Glutamatergic neuron (in vitro differentiated cells): ENCODE results near the gene MYBPH. TPM values are rescaled to one million over a fixed set of nuclear protein-coding genes. Genes with fewer than 3 reads are reported as not detected.
A peak's percentile ranks its signal among the peaks of the same experiment; 100 is the strongest.

ENCODE experiments used
- DNase-seq: peaks from one replicate; pipeline ENCODE4 v3.0.0; 2022
- H3K27ac Mint-ChIP-seq: one replicate; pipeline ENCODE4 v1.8.0; 2020; ENCODE audit warnings: mild to moderate bottlenecking, mixed read lengths, inconsistent platforms; ENCODE audit not compliant: unreplicated experiment
- H3K27me3 Mint-ChIP-seq: one replicate; pipeline ENCODE4 v1.8.0; 2020; ENCODE audit warnings: mild to moderate bottlenecking, moderate library complexity, mixed read lengths, inconsistent platforms; ENCODE audit not compliant: unreplicated experiment
- H3K36me3 Mint-ChIP-seq: one replicate; pipeline ENCODE4 v1.8.0; 2020; ENCODE audit warnings: mild to moderate bottlenecking, mixed read lengths, inconsistent platforms; ENCODE audit not compliant: unreplicated experiment
- H3K4me1 Mint-ChIP-seq: one replicate; pipeline ENCODE4 v1.8.0; 2020; ENCODE audit warnings: mild to moderate bottlenecking, low read depth, mixed read lengths, inconsistent platforms; ENCODE audit not compliant: unreplicated experiment
- H3K4me3 Mint-ChIP-seq: one replicate; pipeline ENCODE4 v1.8.0; 2020; ENCODE audit warnings: mild to moderate bottlenecking, mixed read lengths, inconsistent platforms; ENCODE audit not compliant: unreplicated experiment
- H3K9me3 Mint-ChIP-seq: one replicate; pipeline ENCODE4 v1.8.0; 2020; ENCODE audit warnings: mild to moderate bottlenecking, moderate library complexity, mixed read lengths, inconsistent platforms; ENCODE audit not compliant: unreplicated experiment
- total RNA-seq: library from RNA; stranded (reverse); fragmentation: NEBNext Ultra II Directional; extraction: Animal tissue kit (Norgen Biotek cat#: 25700); gene quantifications from one replicate; pipeline ENCODE4 v1.2.1, GENCODE V29; 2021; ENCODE audit not compliant: unreplicated experiment
- TF ChIP-seq, protein P1 (sequence below): fragments of 200-600 bp; sonication (generic); IDR thresholded peaks from one replicate; pipeline ENCODE4 v1.5.0; 2021; ENCODE audit not compliant: partially characterized antibody, unreplicated experiment

Gene MYBPH
- total RNA-seq, 1 donor from 2014 or later, result not detected

DNA sequence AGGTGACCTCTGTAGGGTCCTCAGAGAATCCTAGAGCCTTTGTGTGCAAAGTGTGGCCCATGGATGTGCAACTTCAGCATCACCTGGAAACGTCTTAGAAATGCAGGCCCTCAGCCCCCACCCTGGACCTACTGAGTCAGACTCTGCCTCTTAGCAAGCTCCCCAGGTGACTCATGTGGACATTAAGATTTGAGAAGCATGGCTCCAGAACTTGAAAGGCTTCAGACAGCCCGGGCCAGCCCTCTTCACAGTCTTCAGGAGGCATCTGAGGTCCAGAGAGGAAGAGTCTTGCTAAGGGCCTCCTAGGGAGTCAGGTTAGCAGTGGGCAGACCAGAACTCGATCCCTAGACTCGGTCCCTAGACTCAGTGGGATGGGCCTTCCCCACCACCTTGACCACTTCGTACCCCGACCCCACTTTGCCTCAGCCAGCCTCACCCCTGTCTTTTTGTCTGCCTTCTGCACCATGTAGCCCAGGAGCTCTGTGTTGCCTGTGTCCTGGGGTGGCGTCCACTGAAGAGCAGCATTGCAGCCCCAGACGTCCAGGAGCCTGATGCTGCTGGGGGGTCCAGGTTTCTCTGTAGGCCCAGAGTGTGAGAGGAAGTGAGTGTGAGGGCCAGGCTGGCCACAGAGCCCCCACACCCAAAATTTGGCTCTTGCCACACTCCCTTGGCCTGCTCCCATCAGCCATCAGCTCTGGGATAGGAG is 4.8 kb downstream of the MYBPH start:
- H3K27me3 Mint-ChIP-seq, result peaks cover 6% of the 10 kb centered on the region
- H3K27ac Mint-ChIP-seq, result no peak overlapping the region
- TF ChIP-seq, protein P1, sequence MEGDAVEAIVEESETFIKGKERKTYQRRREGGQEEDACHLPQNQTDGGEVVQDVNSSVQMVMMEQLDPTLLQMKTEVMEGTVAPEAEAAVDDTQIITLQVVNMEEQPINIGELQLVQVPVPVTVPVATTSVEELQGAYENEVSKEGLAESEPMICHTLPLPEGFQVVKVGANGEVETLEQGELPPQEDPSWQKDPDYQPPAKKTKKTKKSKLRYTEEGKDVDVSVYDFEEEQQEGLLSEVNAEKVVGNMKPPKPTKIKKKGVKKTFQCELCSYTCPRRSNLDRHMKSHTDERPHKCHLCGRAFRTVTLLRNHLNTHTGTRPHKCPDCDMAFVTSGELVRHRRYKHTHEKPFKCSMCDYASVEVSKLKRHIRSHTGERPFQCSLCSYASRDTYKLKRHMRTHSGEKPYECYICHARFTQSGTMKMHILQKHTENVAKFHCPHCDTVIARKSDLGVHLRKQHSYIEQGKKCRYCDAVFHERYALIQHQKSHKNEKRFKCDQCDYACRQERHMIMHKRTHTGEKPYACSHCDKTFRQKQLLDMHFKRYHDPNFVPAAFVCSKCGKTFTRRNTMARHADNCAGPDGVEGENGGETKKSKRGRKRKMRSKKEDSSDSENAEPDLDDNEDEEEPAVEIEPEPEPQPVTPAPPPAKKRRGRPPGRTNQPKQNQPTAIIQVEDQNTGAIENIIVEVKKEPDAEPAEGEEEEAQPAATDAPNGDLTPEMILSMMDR, result no peak

DNA sequence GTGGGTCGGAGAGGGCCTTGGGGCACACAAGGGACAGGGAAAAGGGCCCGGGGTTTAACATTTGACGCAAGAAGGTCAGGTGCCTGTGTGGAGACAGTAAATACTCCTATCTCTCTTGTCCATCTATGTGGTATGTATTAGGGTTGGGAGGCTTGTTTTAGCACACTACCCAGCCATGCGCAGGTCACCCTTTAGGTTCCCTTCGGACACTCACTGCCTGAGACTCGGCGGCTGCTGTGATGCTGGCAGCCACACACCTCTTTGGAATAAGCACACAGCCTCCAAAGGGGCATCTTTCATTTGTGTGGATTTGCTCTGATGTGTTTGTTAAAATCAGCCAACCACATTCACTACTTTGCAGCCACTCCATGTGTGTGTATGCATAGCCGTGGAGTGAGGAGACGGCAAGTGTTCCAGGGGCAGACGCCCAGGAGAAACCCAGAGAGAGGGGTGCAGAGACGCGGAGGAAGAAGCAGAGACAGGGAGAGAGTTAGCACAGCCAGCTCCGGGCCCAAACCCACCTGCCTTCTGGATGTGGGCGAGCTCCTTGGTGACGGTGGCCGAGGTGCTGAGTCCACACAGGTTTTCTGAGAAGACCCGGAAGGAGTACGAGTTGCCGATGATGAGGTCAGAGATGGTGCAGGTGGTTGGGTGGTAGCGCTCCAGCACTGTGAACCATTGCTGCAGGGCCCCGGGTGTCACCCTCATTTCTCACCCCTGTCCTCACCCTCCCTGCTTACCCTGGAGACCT is 5.7 kb downstream of the MYBPH start:
- Mint-ChIP-seq H3K27ac (no peak overlapping the region), H3K9me3 (peaks cover 5% of the 10 kb centered on the region), H3K4me3 (no peak overlapping the region), H3K27me3 (peaks cover 6% of the 10 kb centered on the region), H3K36me3 (no peaks in the 10 kb centered on the region), H3K4me1 (peaks cover 6% of the 10 kb centered on the region)
- TF ChIP-seq, protein P1, result no peak
- peak; percentile 6 for DNase-seq

More for the DNA sequence above, 4.8 kb downstream of the MYBPH start:
- peaks cover 1% of the 10 kb centered on the region for H3K9me3 Mint-ChIP-seq
- no peaks in the 10 kb centered on the region for H3K36me3 Mint-ChIP-seq
- no peak for DNase-seq
- H3K4me1 Mint-ChIP-seq, result peaks cover 6% of the 10 kb centered on the region
- H3K4me3 Mint-ChIP-seq, result no peak overlapping the region

DNA sequence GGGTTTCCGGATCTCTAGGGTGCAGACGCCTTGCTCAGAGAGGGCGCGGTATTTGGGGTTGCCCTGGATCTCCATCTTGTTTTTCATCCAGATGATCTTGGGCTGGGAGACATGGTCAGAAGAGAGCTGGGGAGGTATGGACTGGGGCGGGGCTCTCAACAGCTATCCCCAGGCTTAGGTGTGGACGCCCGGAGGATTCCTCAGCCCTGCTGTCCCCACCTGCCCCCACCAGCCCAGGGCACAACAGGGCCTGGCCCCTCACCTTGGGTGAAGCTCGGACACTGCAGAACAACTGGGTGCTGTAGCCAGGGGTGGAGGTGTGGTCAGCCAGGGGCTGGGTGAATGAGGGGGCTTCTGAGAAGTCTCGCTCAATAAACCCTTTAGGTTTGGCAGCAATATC is 6.6 kb downstream of the MYBPH start:
- no peak for DNase-seq
- TF ChIP-seq, protein P1, result no peak
- H3K27me3 Mint-ChIP-seq, result peaks cover 9% of the 10 kb centered on the region
- H3K4me1 Mint-ChIP-seq, result peaks cover 5% of the 10 kb centered on the region
- no peak overlapping the region for H3K4me3 Mint-ChIP-seq
- H3K27ac Mint-ChIP-seq, result no peak overlapping the region
- H3K9me3 Mint-ChIP-seq, result peaks cover 7% of the 10 kb centered on the region
- peaks cover 6% of the 10 kb centered on the region for H3K36me3 Mint-ChIP-seq

DNA sequence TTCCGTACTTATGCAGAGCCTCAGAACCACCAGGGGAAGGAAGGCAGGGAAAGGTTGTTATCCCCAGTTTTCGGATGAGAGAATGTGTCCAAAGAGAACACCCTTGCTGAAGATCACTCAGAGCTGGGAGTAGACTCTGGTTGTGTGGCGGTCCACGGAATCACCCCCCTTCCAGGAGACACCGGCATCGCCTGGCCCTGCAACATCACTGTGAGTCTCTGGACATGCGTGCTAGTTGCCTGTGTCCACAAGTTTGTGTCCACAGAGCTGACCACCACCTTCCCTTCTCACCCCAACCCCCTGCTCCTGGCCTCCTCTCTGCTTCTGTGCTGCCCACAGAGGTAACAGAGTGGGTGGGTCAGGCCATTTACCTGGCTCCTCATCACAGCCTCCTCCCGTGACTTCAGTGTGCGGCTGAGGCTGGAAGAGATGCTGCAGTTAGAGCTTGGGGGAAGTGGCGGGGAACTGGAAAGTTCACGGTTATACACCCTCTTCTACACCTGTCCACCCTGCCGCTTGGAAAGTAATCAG is 7.3 kb downstream of the MYBPH start:
- TF ChIP-seq, protein P1, result no peak
- H3K27me3 Mint-ChIP-seq, result peaks cover 9% of the 10 kb centered on the region
- no peak overlapping the region for H3K27ac Mint-ChIP-seq
- H3K36me3 Mint-ChIP-seq, result peaks cover 6% of the 10 kb centered on the region
- no peaks in the 10 kb centered on the region for H3K4me1 Mint-ChIP-seq
- peaks cover 7% of the 10 kb centered on the region for H3K9me3 Mint-ChIP-seq
- H3K4me3 Mint-ChIP-seq, result no peak overlapping the region
- DNase-seq, result peak; percentile 12

DNA sequence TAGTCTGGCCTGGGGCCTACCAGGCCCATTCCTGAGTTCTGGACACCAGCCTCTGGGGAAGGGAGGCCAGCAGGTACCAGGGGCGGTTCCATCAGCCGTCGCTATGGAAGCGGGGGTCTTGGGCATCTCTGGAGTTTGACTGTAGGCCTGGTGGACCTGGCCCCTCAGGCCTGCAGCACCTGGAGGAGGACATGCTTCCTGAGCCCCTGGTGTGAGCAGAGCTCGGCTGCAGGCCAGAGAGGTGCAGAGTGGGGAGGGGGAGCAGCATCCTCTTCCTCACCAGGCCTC is 7.8 kb downstream of the MYBPH start:
- no peak for DNase-seq
- Mint-ChIP-seq H3K36me3 (peaks cover 10% of the 10 kb centered on the region), H3K4me1 (no peaks in the 10 kb centered on the region), H3K27ac (no peak overlapping the region), H3K27me3 (peaks cover 13% of the 10 kb centered on the region), H3K9me3 (peaks cover 7% of the 10 kb centered on the region), H3K4me3 (no peak overlapping the region)
- TF ChIP-seq, protein P1, result no peak
